ENCODE data around the gene SYDE2. TPM values are rescaled to one million over a fixed set of nuclear protein-coding genes. Genes with fewer than 3 reads are reported as not detected.
"Not testable (repeated sequence)": the region's sequence is repeated elsewhere in the genome, so short reads cannot be mapped to it uniquely, and the experiment has no call there.

Gene SYDE2
- total RNA-seq, 2 experiments from 2014 or later: 1.6 to 1.8 TPM

DNA sequence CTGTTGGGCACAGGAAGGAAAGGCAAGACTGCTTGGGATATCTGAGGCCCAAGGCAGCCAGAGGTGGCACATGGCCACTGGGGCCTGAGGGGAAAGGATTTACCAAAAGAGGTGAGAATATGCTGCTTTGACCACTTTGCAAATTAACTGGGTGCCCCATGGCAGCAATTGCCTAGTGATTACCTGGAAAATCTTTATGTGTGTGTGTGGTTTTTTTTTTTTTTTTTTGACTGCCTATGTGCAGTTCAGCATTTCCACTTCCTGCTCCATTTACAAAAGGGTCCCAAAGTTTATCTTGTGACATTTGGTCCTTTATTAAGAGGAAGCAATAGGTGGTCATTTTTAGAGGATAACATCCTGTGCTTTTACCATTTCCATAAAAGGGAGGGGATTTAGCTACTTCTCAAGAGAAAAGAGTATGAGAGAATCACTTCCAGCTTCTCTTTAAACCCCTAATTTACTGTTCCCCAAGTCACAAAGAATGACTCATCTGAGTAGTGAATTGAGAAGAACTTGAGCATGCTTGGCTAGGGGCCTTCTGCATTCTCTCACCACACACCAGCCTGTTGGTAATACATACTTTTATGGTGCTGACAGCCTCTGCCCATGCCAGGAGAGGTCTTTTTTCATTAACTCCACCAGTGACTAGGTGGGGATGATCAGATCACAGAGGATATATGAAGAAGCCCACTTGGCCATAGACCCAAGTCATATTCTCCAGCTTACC is 52.1 kb downstream of the SYDE2 start:
- no peaks in the 10 kb centered on the region for H3K27me3 Mint-ChIP-seq
- DNase-seq: peak; percentile 21
- POLR2A ChIA-PET: interaction anchor here (0.6 kb wide), 2 partner anchors 10 to 134 kb away, joined by 3 to 6 read pairs; no protein-coding TSS in a partner anchor
- peaks cover 1% of the 10 kb centered on the region for H3K36me3 Mint-ChIP-seq (ENCODE audit: low read depth)
- H3K4me1 Mint-ChIP-seq: peaks cover 37% of the 10 kb centered on the region
- peak overlapping the region; percentile 50 for H3K27ac Mint-ChIP-seq
- CTCF ChIA-PET: interaction anchor here (1.1 to 1.4 kb wide), 2 partner anchors 57 to 204 kb away, joined by 3 read pairs; no protein-coding TSS in a partner anchor
- H3K4me3 Mint-ChIP-seq: no peak overlapping the region
- no peaks in the 10 kb centered on the region for H3K9me3 Mint-ChIP-seq

GRCh38 chr1:85146972-85147359 is 53.9 kb downstream of the SYDE2 start:
- no peaks in the 10 kb centered on the region for H3K9me3 Mint-ChIP-seq
- peaks cover 29% of the 10 kb centered on the region for H3K4me1 Mint-ChIP-seq
- no peak for DNase-seq
- CTCF ChIA-PET: no interaction called here
- no peak overlapping the region for H3K27ac Mint-ChIP-seq
- peaks cover 1% of the 10 kb centered on the region for H3K36me3 Mint-ChIP-seq (ENCODE audit: low read depth)
- H3K4me3 Mint-ChIP-seq: no peak overlapping the region
- peaks cover 1% of the 10 kb centered on the region for H3K27me3 Mint-ChIP-seq
- POLR2A ChIA-PET: no interaction called here

GRCh38 chr1:85146298-85146971 is 54.4 kb downstream of the SYDE2 start:
- H3K9me3 Mint-ChIP-seq; DNase-seq; H3K27ac Mint-ChIP-seq; CTCF ChIA-PET; H3K4me3 Mint-ChIP-seq; H3K27me3 Mint-ChIP-seq; H3K36me3 Mint-ChIP-seq (ENCODE audit: low read depth); POLR2A ChIA-PET: not testable (repeated sequence)
- H3K4me1 Mint-ChIP-seq: peaks cover 29% of the 10 kb centered on the region

DNA sequence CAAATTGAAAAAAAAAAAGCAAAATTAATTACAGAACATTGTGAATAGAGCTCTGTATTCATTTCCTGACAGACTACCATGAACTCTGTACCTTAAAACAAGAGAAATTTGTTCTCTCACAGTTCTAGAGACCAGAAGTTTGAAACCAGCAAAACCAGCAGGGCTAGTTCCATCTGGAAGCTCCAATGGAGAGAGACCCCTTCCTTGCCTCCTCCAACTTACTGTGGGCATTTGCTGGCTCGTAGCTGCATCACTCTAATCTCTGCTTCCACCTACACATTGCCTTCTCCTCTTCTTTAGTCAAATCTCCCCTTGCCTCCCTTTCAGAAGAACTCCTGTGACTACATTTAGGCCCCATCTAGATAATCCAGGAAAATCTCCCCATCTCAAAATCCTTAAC is 56.5 kb downstream of the SYDE2 start:
- POLR2A ChIA-PET: no interaction called here
- CTCF ChIA-PET: interaction anchor here (1.3 kb wide), 2 partner anchors 36 to 39 kb away, joined by 3 to 6 read pairs; no protein-coding TSS in a partner anchor
- Mint-ChIP-seq H3K27me3 (peaks cover 8% of the 10 kb centered on the region), H3K27ac (no peak overlapping the region), H3K9me3 (no peaks in the 10 kb centered on the region), H3K4me1 (peaks cover 23% of the 10 kb centered on the region), H3K4me3 (no peak overlapping the region), H3K36me3 (ENCODE audit: low read depth) (peaks cover 1% of the 10 kb centered on the region)
- no peak for DNase-seq

GRCh38 chr1:85142753-85143152 is 58.1 kb downstream of the SYDE2 start:
- CTCF ChIA-PET: interaction anchor here (1.1 kb wide), 1 partner anchor 20 kb away, joined by 3 read pairs; no protein-coding TSS in a partner anchor
- no peaks in the 10 kb centered on the region for H3K9me3 Mint-ChIP-seq

GRCh38 chr1:85138439-85138838 is 62.4 kb downstream of the SYDE2 start:
- H3K27me3 Mint-ChIP-seq; H3K9me3 Mint-ChIP-seq; H3K4me3 Mint-ChIP-seq; H3K4me1 Mint-ChIP-seq; POLR2A ChIA-PET; DNase-seq; H3K36me3 Mint-ChIP-seq (ENCODE audit: low read depth); H3K27ac Mint-ChIP-seq: not testable (repeated sequence)
- CTCF ChIA-PET: interaction anchor here (0.8 to 1.2 kb wide), 2 partner anchors 13 to 194 kb away, joined by 3 read pairs; no protein-coding TSS in a partner anchor

More at GRCh38 chr1:85142753-85143152, 58.1 kb downstream of the SYDE2 start:
- H3K36me3 Mint-ChIP-seq (ENCODE audit: low read depth): peaks cover 1% of the 10 kb centered on the region
- no peak for DNase-seq
- no peak overlapping the region for H3K27ac Mint-ChIP-seq
- peaks cover 8% of the 10 kb centered on the region for H3K4me1 Mint-ChIP-seq
- no peak overlapping the region for H3K4me3 Mint-ChIP-seq
- POLR2A ChIA-PET: interaction anchor here (0.7 kb wide), 1 partner anchor 89 kb away, joined by 6 read pairs; no protein-coding TSS in a partner anchor
- peaks cover 8% of the 10 kb centered on the region for H3K27me3 Mint-ChIP-seq

- peaks cover 8% of the 10 kb centered on the region for H3K27me3 Mint-ChIP-seq
- H3K9me3 Mint-ChIP-seq: no peaks in the 10 kb centered on the region
- H3K36me3 Mint-ChIP-seq (ENCODE audit: low read depth): no peaks in the 10 kb centered on the region
- no peak overlapping the region for H3K4me3 Mint-ChIP-seq
- H3K4me1 Mint-ChIP-seq: peaks cover 2% of the 10 kb centered on the region
- ChIA-PET POLR2A (no interaction called here), CTCF (interaction anchor here (1.2 kb wide), 1 partner anchor 12 kb away, joined by 3 read pairs; no protein-coding TSS in a partner anchor)
- no peak overlapping the region for H3K27ac Mint-ChIP-seq
- DNase-seq: no peak
Observed at GRCh38 chr1:85137660-85138059, 63.2 kb downstream of the SYDE2 start.

DNA sequence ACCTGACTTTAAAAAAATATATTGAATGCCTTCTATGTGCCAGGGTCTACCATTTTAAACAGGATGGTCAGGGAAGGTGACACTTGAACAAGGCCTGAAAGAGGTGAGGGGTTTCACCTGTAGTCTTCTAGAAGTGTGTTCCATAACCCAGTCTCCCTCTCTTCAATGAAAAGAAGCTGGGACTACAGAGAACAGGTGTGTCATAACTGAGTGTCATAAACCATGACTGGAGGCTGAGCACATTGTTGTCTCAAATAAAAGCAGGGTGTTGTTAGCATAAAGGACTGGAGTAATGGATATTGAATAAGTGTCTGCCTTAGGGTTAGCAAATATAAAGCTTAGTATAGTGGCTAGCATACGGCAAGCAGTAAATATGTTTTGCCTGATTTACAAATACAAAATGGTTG is 65.4 kb downstream of the SYDE2 start:
- peaks cover 2% of the 10 kb centered on the region for H3K4me1 Mint-ChIP-seq
- POLR2A ChIA-PET: no interaction called here

GRCh38 chr1:85134583-85135391 is 66.0 kb downstream of the SYDE2 start:
- Mint-ChIP-seq H3K36me3 (ENCODE audit: low read depth) (no peaks in the 10 kb centered on the region), H3K4me3 (no peak overlapping the region), H3K27ac (no peak overlapping the region), H3K4me1 (no peaks in the 10 kb centered on the region), H3K9me3 (no peaks in the 10 kb centered on the region), H3K27me3 (peaks cover 3% of the 10 kb centered on the region)
- DNase-seq: no peak
- CTCF ChIA-PET: no interaction called here
- POLR2A ChIA-PET: no interaction called here

More for the DNA sequence above, 65.4 kb downstream of the SYDE2 start:
- no peaks in the 10 kb centered on the region for H3K36me3 Mint-ChIP-seq (ENCODE audit: low read depth)
- no peaks in the 10 kb centered on the region for H3K9me3 Mint-ChIP-seq
- no peak overlapping the region for H3K4me3 Mint-ChIP-seq
- H3K27me3 Mint-ChIP-seq: peaks cover 3% of the 10 kb centered on the region
- no peak for DNase-seq
- CTCF ChIA-PET: interaction anchor here (0.6 to 1.3 kb wide), 3 partner anchors 27 to 1865 kb away, joined by 3 read pairs; no protein-coding TSS in a partner anchor
- H3K27ac Mint-ChIP-seq: no peak overlapping the region

- H3K27ac Mint-ChIP-seq: no peak overlapping the region
- ChIA-PET CTCF (no interaction called here), POLR2A (no interaction called here)
- DNase-seq: no peak
- peaks cover 3% of the 10 kb centered on the region for H3K27me3 Mint-ChIP-seq
- H3K36me3 Mint-ChIP-seq (ENCODE audit: low read depth): no peaks in the 10 kb centered on the region
- no peaks in the 10 kb centered on the region for H3K9me3 Mint-ChIP-seq
- no peaks in the 10 kb centered on the region for H3K4me1 Mint-ChIP-seq
- H3K4me3 Mint-ChIP-seq: no peak overlapping the region
Observed at GRCh38 chr1:85133565-85134159, 67.2 kb downstream of the SYDE2 start.

GRCh38 chr1:85132078-85132720 is 68.6 kb downstream of the SYDE2 start:
- H3K4me1 Mint-ChIP-seq: no peaks in the 10 kb centered on the region
- POLR2A ChIA-PET: no interaction called here
- H3K4me3 Mint-ChIP-seq: no peak overlapping the region
- DNase-seq: no peak
- H3K27ac Mint-ChIP-seq: no peak overlapping the region
- peaks cover 6% of the 10 kb centered on the region for H3K27me3 Mint-ChIP-seq
- H3K36me3 Mint-ChIP-seq (ENCODE audit: low read depth): no peaks in the 10 kb centered on the region
- CTCF ChIA-PET: interaction anchor here (1.3 kb wide), 1 partner anchor 120 kb away, joined by 3 read pairs; no protein-coding TSS in a partner anchor
- H3K9me3 Mint-ChIP-seq: no peaks in the 10 kb centered on the region

DNA sequence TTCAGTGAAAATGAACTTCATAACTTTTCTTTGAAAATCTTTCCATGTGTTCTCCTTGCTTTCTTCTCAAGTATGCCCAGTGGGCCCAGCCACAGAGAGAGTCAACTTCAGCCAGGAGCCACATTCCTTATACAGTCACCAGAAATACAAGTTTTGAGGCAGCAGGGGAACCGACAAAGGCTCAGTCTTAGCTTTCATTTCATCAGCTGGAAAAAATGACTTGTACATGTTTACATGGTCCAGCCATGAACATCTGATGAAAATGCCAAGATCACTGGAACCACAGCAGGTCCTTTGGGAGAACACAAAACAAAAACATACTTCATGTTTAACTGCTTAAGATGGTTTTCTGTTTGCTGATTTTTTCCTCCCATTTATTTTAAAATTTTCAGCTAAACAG is 72.5 kb downstream of the SYDE2 start:
- H3K27me3 Mint-ChIP-seq: peaks cover 9% of the 10 kb centered on the region
- H3K36me3 Mint-ChIP-seq (ENCODE audit: low read depth): no peaks in the 10 kb centered on the region
- ChIA-PET CTCF (interaction anchor here (0.6 kb wide), 1 partner anchor 193 kb away, joined by 3 read pairs; no protein-coding TSS in a partner anchor), POLR2A (no interaction called here)
- DNase-seq: no peak
- no peak overlapping the region for H3K4me3 Mint-ChIP-seq
- no peaks in the 10 kb centered on the region for H3K9me3 Mint-ChIP-seq
- H3K27ac Mint-ChIP-seq: no peak overlapping the region
- no peaks in the 10 kb centered on the region for H3K4me1 Mint-ChIP-seq

All from activated CD4-positive, alpha-beta T cell treated with anti-CD3 and anti-CD28 coated beads, Interleukin-2, amount 10 ng/mL, durations not matched to agents 7 days and 5 days (primary cell).